ENCODE data around the gene NELL2.

Gene NELL2

GRCh38 chr12:44546060-44546459, 330.1 kb downstream of the NELL2 start:
- Histone ChIP-seq H3K9ac (ENCODE audit: low read length in 2 of 2) (no peak overlapping the region), H3K4me1 (ENCODE audit: control insufficient read depth, insufficient read depth, low read length) (no peaks in the 10 kb centered on the region), H3K4me3 (ENCODE audit: low read length in 2 of 2) (no peak overlapping the region), H3K9me3 (ENCODE audit: control insufficient read depth in 2 of 2, low read length in 2 of 2) (no peaks in the 10 kb centered on the region), H3K36me3 (ENCODE audit: control insufficient read depth in 2 of 2, insufficient read depth in 2 of 2, low read length in 2 of 2) (no peaks in the 10 kb centered on the region), H3K27ac (ENCODE audit: low read length) (no peak overlapping the region), H3K27me3 (ENCODE audit: control insufficient read depth in 1 of 2, insufficient read depth in 2 of 2, low read length in 2 of 2) (no peaks in the 10 kb centered on the region)

DNA sequence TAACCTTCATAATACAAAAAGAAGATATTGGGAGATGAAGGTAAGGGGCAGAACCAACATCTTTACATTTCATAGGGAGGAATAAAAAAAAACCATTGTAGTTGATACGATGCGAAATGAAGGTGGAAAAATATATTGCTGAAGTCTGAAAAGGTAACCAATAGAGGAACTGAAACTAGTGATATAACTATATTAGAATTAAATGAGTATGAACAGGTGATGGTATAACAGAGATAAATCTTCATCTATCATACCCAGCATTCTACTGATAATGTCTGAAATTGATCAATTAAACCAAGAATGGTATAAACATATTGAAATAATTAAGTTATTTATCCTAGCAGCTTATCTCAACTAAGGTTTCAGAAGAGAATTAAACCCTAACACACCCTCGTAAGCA, 332.1 kb downstream of the NELL2 start:
- Histone ChIP-seq H3K4me3 (ENCODE audit: low read length in 2 of 2) (no peak overlapping the region), H3K27ac (ENCODE audit: low read length) (no peak overlapping the region), H3K27me3 (ENCODE audit: control insufficient read depth in 1 of 2, insufficient read depth in 2 of 2, low read length in 2 of 2) (no peaks in the 10 kb centered on the region)

GRCh38 chr12:44542716-44543115, 333.4 kb downstream of the NELL2 start:
- Histone ChIP-seq H3K36me3 (ENCODE audit: control insufficient read depth in 2 of 2, insufficient read depth in 2 of 2, low read length in 2 of 2) (no peaks in the 10 kb centered on the region), H3K27ac (ENCODE audit: low read length) (no peak overlapping the region), H3K4me1 (ENCODE audit: control insufficient read depth, insufficient read depth, low read length) (no peaks in the 10 kb centered on the region), H3K9me3 (ENCODE audit: control insufficient read depth in 2 of 2, low read length in 2 of 2) (no peaks in the 10 kb centered on the region), H3K4me3 (ENCODE audit: low read length in 2 of 2) (no peak overlapping the region), H3K9ac (ENCODE audit: low read length in 2 of 2) (no peak overlapping the region), H3K27me3 (ENCODE audit: control insufficient read depth in 1 of 2, insufficient read depth in 2 of 2, low read length in 2 of 2) (no peaks in the 10 kb centered on the region)

More for the DNA sequence above, 332.1 kb downstream of the NELL2 start:
- Histone ChIP-seq H3K36me3 (ENCODE audit: control insufficient read depth in 2 of 2, insufficient read depth in 2 of 2, low read length in 2 of 2) (no peaks in the 10 kb centered on the region), H3K4me1 (ENCODE audit: control insufficient read depth, insufficient read depth, low read length) (no peaks in the 10 kb centered on the region), H3K9ac (ENCODE audit: low read length in 2 of 2) (no peak overlapping the region), H3K9me3 (ENCODE audit: control insufficient read depth in 2 of 2, low read length in 2 of 2) (no peaks in the 10 kb centered on the region)

GRCh38 chr12:44537354-44537753, 338.8 kb downstream of the NELL2 start:
- H3K36me3 ChIP-seq (ENCODE audit: control insufficient read depth in 2 of 2, insufficient read depth in 2 of 2, low read length in 2 of 2) = no peaks in the 10 kb centered on the region

GRCh38 chr12:44532940-44533339, 343.2 kb downstream of the NELL2 start:
- H3K36me3 ChIP-seq (ENCODE audit: control insufficient read depth in 2 of 2, insufficient read depth in 2 of 2, low read length in 2 of 2) = no peaks in the 10 kb centered on the region
- H3K4me3 ChIP-seq (ENCODE audit: low read length in 2 of 2) = no peak overlapping the region
- no peak overlapping the region for H3K9ac ChIP-seq (ENCODE audit: low read length in 2 of 2)
- no peaks in the 10 kb centered on the region for H3K27me3 ChIP-seq (ENCODE audit: control insufficient read depth in 1 of 2, insufficient read depth in 2 of 2, low read length in 2 of 2)
- H3K4me1 ChIP-seq (ENCODE audit: control insufficient read depth, insufficient read depth, low read length) = no peaks in the 10 kb centered on the region
- no peaks in the 10 kb centered on the region for H3K9me3 ChIP-seq (ENCODE audit: control insufficient read depth in 2 of 2, low read length in 2 of 2)
- H3K27ac ChIP-seq (ENCODE audit: low read length) = no peak overlapping the region

More at GRCh38 chr12:44537354-44537753, 338.8 kb downstream of the NELL2 start:
- Histone ChIP-seq H3K27me3 (ENCODE audit: control insufficient read depth in 1 of 2, insufficient read depth in 2 of 2, low read length in 2 of 2) (no peaks in the 10 kb centered on the region), H3K9ac (ENCODE audit: low read length in 2 of 2) (no peak overlapping the region), H3K4me3 (ENCODE audit: low read length in 2 of 2) (no peak overlapping the region), H3K9me3 (ENCODE audit: control insufficient read depth in 2 of 2, low read length in 2 of 2) (no peaks in the 10 kb centered on the region), H3K4me1 (ENCODE audit: control insufficient read depth, insufficient read depth, low read length) (no peaks in the 10 kb centered on the region), H3K27ac (ENCODE audit: low read length) (no peak overlapping the region)

DNA sequence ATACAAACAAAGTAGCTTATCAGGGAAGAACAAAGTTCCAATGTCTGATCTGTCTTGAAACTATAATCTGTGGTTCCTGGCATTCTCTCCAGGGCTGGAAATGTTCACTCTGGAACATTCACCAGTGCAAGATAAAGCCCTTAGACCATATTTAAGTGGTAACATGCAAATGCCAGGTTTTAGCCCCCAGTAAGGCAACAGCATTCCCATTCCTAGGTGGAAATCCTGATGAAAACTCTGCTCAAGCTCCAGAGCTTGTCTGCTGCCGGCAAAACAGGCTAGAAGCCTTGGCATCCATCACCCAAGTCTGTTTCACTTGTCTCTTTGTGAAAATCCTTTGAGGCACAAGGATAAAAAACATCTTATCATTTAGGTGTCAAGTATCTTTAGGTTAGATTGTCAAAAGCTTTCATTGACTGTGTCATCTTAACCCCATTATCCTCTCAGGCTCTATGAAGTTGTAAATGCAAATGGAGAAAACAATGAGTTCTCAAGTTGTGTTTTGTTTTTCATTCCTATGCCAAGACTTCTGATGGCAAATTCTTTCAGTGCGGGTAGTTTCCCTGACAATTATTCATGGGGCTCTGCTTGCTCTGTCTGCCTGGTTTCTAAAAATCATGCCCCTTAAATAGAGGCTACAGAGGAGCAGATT, 344.7 kb downstream of the NELL2 start:
- no peak overlapping the region for H3K27ac ChIP-seq (ENCODE audit: low read length)
- H3K9me3 ChIP-seq (ENCODE audit: control insufficient read depth in 2 of 2, low read length in 2 of 2) = no peaks in the 10 kb centered on the region
- H3K4me3 ChIP-seq (ENCODE audit: low read length in 2 of 2) = no peak overlapping the region
- no peaks in the 10 kb centered on the region for H3K4me1 ChIP-seq (ENCODE audit: control insufficient read depth, insufficient read depth, low read length)
- H3K27me3 ChIP-seq (ENCODE audit: control insufficient read depth in 1 of 2, insufficient read depth in 2 of 2, low read length in 2 of 2) = no peaks in the 10 kb centered on the region
- H3K9ac ChIP-seq (ENCODE audit: low read length in 2 of 2) = no peak overlapping the region
- H3K36me3 ChIP-seq (ENCODE audit: control insufficient read depth in 2 of 2, insufficient read depth in 2 of 2, low read length in 2 of 2) = no peaks in the 10 kb centered on the region

- Histone ChIP-seq H3K27me3 (ENCODE audit: control insufficient read depth in 1 of 2, insufficient read depth in 2 of 2, low read length in 2 of 2) (no peaks in the 10 kb centered on the region), H3K36me3 (ENCODE audit: control insufficient read depth in 2 of 2, insufficient read depth in 2 of 2, low read length in 2 of 2) (no peaks in the 10 kb centered on the region)
Measured at GRCh38 chr12:44526655-44527182, 349.4 kb downstream of the NELL2 start.

GRCh38 chr12:44525806-44526654, 350.1 kb downstream of the NELL2 start:
- H3K27me3 ChIP-seq (ENCODE audit: control insufficient read depth in 1 of 2, insufficient read depth in 2 of 2, low read length in 2 of 2) = no peaks in the 10 kb centered on the region

More at GRCh38 chr12:44526655-44527182, 349.4 kb downstream of the NELL2 start:
- Histone ChIP-seq H3K4me3 (ENCODE audit: low read length in 2 of 2) (no peak overlapping the region), H3K4me1 (ENCODE audit: control insufficient read depth, insufficient read depth, low read length) (no peaks in the 10 kb centered on the region), H3K9me3 (ENCODE audit: control insufficient read depth in 2 of 2, low read length in 2 of 2) (no peaks in the 10 kb centered on the region), H3K9ac (ENCODE audit: low read length in 2 of 2) (no peak overlapping the region), H3K27ac (ENCODE audit: low read length) (no peak overlapping the region)

GRCh38 chr12:44523828-44524227, 352.3 kb downstream of the NELL2 start:
- Histone ChIP-seq H3K27ac (ENCODE audit: low read length) (no peak overlapping the region), H3K4me3 (ENCODE audit: low read length in 2 of 2) (no peak overlapping the region), H3K9me3 (ENCODE audit: control insufficient read depth in 2 of 2, low read length in 2 of 2) (no peaks in the 10 kb centered on the region), H3K4me1 (ENCODE audit: control insufficient read depth, insufficient read depth, low read length) (no peaks in the 10 kb centered on the region), H3K27me3 (ENCODE audit: control insufficient read depth in 1 of 2, insufficient read depth in 2 of 2, low read length in 2 of 2) (no peaks in the 10 kb centered on the region), H3K36me3 (ENCODE audit: control insufficient read depth in 2 of 2, insufficient read depth in 2 of 2, low read length in 2 of 2) (no peaks in the 10 kb centered on the region), H3K9ac (ENCODE audit: low read length in 2 of 2) (no peak overlapping the region)

More at GRCh38 chr12:44525806-44526654, 350.1 kb downstream of the NELL2 start:
- H3K9me3 ChIP-seq (ENCODE audit: control insufficient read depth in 2 of 2, low read length in 2 of 2) = no peaks in the 10 kb centered on the region
- no peaks in the 10 kb centered on the region for H3K36me3 ChIP-seq (ENCODE audit: control insufficient read depth in 2 of 2, insufficient read depth in 2 of 2, low read length in 2 of 2)
- no peaks in the 10 kb centered on the region for H3K4me1 ChIP-seq (ENCODE audit: control insufficient read depth, insufficient read depth, low read length)
- H3K9ac ChIP-seq (ENCODE audit: low read length in 2 of 2) = no peak overlapping the region
- no peak overlapping the region for H3K4me3 ChIP-seq (ENCODE audit: low read length in 2 of 2)
- H3K27ac ChIP-seq (ENCODE audit: low read length) = no peak overlapping the region

GRCh38 chr12:44521702-44522101, 354.4 kb downstream of the NELL2 start:
- no peaks in the 10 kb centered on the region for H3K9me3 ChIP-seq (ENCODE audit: control insufficient read depth in 2 of 2, low read length in 2 of 2)
- no peaks in the 10 kb centered on the region for H3K27me3 ChIP-seq (ENCODE audit: control insufficient read depth in 1 of 2, insufficient read depth in 2 of 2, low read length in 2 of 2)
- no peak overlapping the region for H3K9ac ChIP-seq (ENCODE audit: low read length in 2 of 2)
- H3K36me3 ChIP-seq (ENCODE audit: control insufficient read depth in 2 of 2, insufficient read depth in 2 of 2, low read length in 2 of 2) = no peaks in the 10 kb centered on the region
- H3K4me3 ChIP-seq (ENCODE audit: low read length in 2 of 2) = no peak overlapping the region
- H3K27ac ChIP-seq (ENCODE audit: low read length) = no peak overlapping the region
- H3K4me1 ChIP-seq (ENCODE audit: control insufficient read depth, insufficient read depth, low read length) = no peaks in the 10 kb centered on the region

All from stomach smooth muscle (tissue), 2 donors.